CD4-positive, alpha-beta T cell treated with Interleukin-6 for 4 hours (primary cell): Measurements from ENCODE around the gene FAM222B.

ENCODE experiments used
- DNase-seq: peaks from one replicate; pipeline ENCODE4 v3.0.0-alpha.2; 2020; ENCODE audit warnings: mixed read lengths

Gene FAM222B

GRCh38 chr17:28710861-28711722 lies 131.5 kb downstream of the FAM222B start:
- DNase-seq, result peak; percentile 93

GRCh38 chr17:28707339-28707720 lies 135.3 kb downstream of the FAM222B start:
- DNase-seq, result no peak

GRCh38 chr17:28706471-28707338 lies 135.9 kb downstream of the FAM222B start:
- DNase-seq, result no peak
